HCT116 (cell line): ENCODE results near the gene ARHGEF1. TPM values are rescaled to one million over a fixed set of nuclear protein-coding genes. Genes with fewer than 3 reads are reported as not detected.

ENCODE experiments used
- ATAC-seq: fragments of 200-7000 bp; cut with Tn5 transposase; 2 replicates; pipeline ENCODE4 v1.9.1; 2020; ENCODE audit warnings: mild to moderate bottlenecking, moderate library complexity
- BruUV-seq: library from RNA; stranded (reverse); fragments of 400-500 nt; replicated peaks from 2 replicates; lab custom pipeline; 2021; lab: Mats Ljungman, UMichigan
- CTCF ChIA-PET: fragments of 300-600 bp; sonication (Branson Sonifier 250); formaldehyde crosslinking; loops from one replicate; lab custom pipeline; 2021; ENCODE audit warnings: antibody characterized with exemption; lab: Charles Lee
- POLR2A ChIA-PET: fragments of 300-600, 350-600 bp; sonication (Branson Sonifier 250); formaldehyde crosslinking; loops from one replicate; lab custom pipeline; 2021; ENCODE audit warnings: antibody characterized with exemption; lab: Charles Lee
- RAD21 ChIA-PET, 2 experiments: fragments of 300-600 bp; sonication (Branson Sonifier 250); formaldehyde crosslinking; loops; one replicate each; lab custom pipeline; 2023; ENCODE audit warnings: low total read pairs in 2 of 2; ENCODE audit not compliant: uncharacterized antibody in 2 of 2, unreplicated experiment in 2 of 2, low non-redundant PET in 1 of 2; lab: Charles Lee
- DNase-seq: peaks from one replicate; pipeline ENCODE4 v3.0.0-alpha.2; 2010; ENCODE audit warnings: low read depth, low spot score
- H2AFZ ChIP-seq: fragments of 200-600 bp; shearing (Covaris generic), sonication (generic); 2 replicates; pipeline ENCODE4 v1.6.1; 2017; ENCODE audit warnings: low read depth, mixed run types, mixed read lengths, antibody characterized with exemption, low read length; ENCODE audit not compliant: poor library complexity, severe bottlenecking
- H3K27ac ChIP-seq: 2 replicates; pipeline ENCODE4 v1.5.1; 2012; ENCODE audit warnings: low read depth, low read length
- H3K27me3 ChIP-seq: fragments of 200-600 bp; sonication (generic); 2 replicates; pipeline ENCODE4 v1.6.1; 2016; ENCODE audit warnings: mixed run types, low read length, mixed read lengths; ENCODE audit not compliant: insufficient read depth
- H3K36me3 ChIP-seq, 2 experiments: fragments of 200-500 bp in 1 of 2; fragments of 200-600 bp in 1 of 2; sonication (Bioruptor generic) in 1 of 2; sonication (generic) in 1 of 2; 2 replicates each; pipeline versions ENCODE4 v1.5.1 to v1.6.1; 2014 to 2016; ENCODE audit warnings: low read length in 2 of 2, inconsistent platforms in 1 of 2, mixed read lengths in 1 of 2, mixed run types in 1 of 2; ENCODE audit not compliant: insufficient read depth in 2 of 2, control insufficient read depth in 1 of 2
- H3K4me1 ChIP-seq, 2 experiments: fragments of 200-600 bp in 1 of 2; sonication (generic) in 1 of 2; 2 replicates each; pipeline versions ENCODE4 v1.5.1 to v1.6.1; 2012 to 2017; ENCODE audit warnings: low read length in 2 of 2, inconsistent platforms in 1 of 2, mild to moderate bottlenecking in 1 of 2, mixed read lengths in 1 of 2, mixed run types in 1 of 2, moderate library complexity in 1 of 2; ENCODE audit not compliant: insufficient read depth in 2 of 2, control insufficient read depth in 1 of 2
- H3K4me2 ChIP-seq: fragments of 200-600 bp; sonication (generic); 2 replicates; pipeline ENCODE4 v1.6.1; 2017; ENCODE audit warnings: mixed run types, low read length, mixed read lengths
- H3K4me3 ChIP-seq, 2 experiments: fragments of 200-600 bp in 1 of 2; sonication (generic) in 1 of 2; replicated peaks in 1 of 2; 2 replicates each; pipeline ENCODE4 v1.5.1; 2011 to 2016; ENCODE audit warnings: low read length in 2 of 2, control low read depth in 1 of 2, low read depth in 1 of 2, mild to moderate bottlenecking in 1 of 2, mixed read lengths in 1 of 2, mixed run types in 1 of 2
- H3K79me2 ChIP-seq: fragments of 200-600 bp; sonication (generic); 2 replicates; pipeline ENCODE4 v1.6.1; 2017; ENCODE audit warnings: mild to moderate bottlenecking, mixed run types, low read length, moderate library complexity, mixed read lengths; ENCODE audit not compliant: insufficient read depth
- H3K9ac ChIP-seq: fragments of 200-600 bp; sonication (generic); 2 replicates; pipeline ENCODE4 v1.6.1; 2016; ENCODE audit warnings: low read length, mixed read lengths
- H3K9me2 ChIP-seq: fragments of 200-600 bp; sonication (generic), shearing (Covaris generic); 2 replicates; pipeline ENCODE4 v1.6.1; 2017; ENCODE audit warnings: mixed run types, mild to moderate bottlenecking, moderate library complexity; ENCODE audit not compliant: insufficient read depth
- H3K9me3 ChIP-seq, 2 experiments: fragments of 200-500 bp in 1 of 2; fragments of 200-600 bp in 1 of 2; sonication (Bioruptor generic) in 1 of 2; sonication (generic) in 1 of 2; 2 replicates each; pipeline ENCODE4 v1.6.1; 2014 to 2017; ENCODE audit warnings: low read length in 2 of 2, mixed read lengths in 2 of 2, inconsistent platforms in 1 of 2, low read depth in 1 of 2, mild to moderate bottlenecking in 1 of 2, mixed run types in 1 of 2, moderate library complexity in 1 of 2; ENCODE audit not compliant: control insufficient read depth in 1 of 2, insufficient read depth in 1 of 2
- H4K20me1 ChIP-seq: fragments of 200-600 bp; sonication (generic), shearing (Covaris generic); 2 replicates; pipeline ENCODE4 v1.6.1; 2017; ENCODE audit warnings: mixed run types, mild to moderate bottlenecking, moderate library complexity; ENCODE audit not compliant: insufficient read depth
- CEBPB ChIP-seq: IDR thresholded peaks from 2 replicates; pipeline ENCODE4 v1.6.1; 2012; ENCODE audit warnings: low read depth
- CTCF ChIP-seq, 3 experiments: fragments of 200-600 bp in 1 of 3; sonication (generic) in 1 of 3; IDR thresholded peaks in 2 of 3; conservative IDR thresholded peaks in 1 of 3; 2 replicates each; pipeline ENCODE4 v1.5.1; 2012 to 2017; ENCODE audit warnings: low read depth in 2 of 3, low read length in 2 of 3, antibody characterized with exemption in 1 of 3, borderline replicate concordance in 1 of 3, control low read depth in 1 of 3, mild to moderate bottlenecking in 1 of 3, mixed read lengths in 1 of 3, mixed run types in 1 of 3, moderate library complexity in 1 of 3; ENCODE audit not compliant: insufficient read depth in 1 of 3
- EZH2phosphoT487 ChIP-seq: fragments of 200-600 bp; IDR thresholded peaks from 2 replicates; pipeline ENCODE4 v1.6.1; 2018; ENCODE audit warnings: antibody characterized with exemption, borderline replicate concordance
- MAX ChIP-seq: IDR thresholded peaks from 2 replicates; pipeline ENCODE4 v1.6.1; 2012
- SIN3A ChIP-seq: IDR thresholded peaks from 2 replicates; pipeline ENCODE4 v1.6.1; 2012; ENCODE audit warnings: low read depth
- SP1 ChIP-seq: IDR thresholded peaks from 2 replicates; pipeline ENCODE4 v1.6.1; 2012; ENCODE audit warnings: low read depth
- TCF7L2 ChIP-seq: IDR thresholded peaks from 2 replicates; pipeline ENCODE4 v1.7.0; 2011; ENCODE audit warnings: borderline replicate concordance, inconsistent platforms; ENCODE audit not compliant: insufficient read depth, insufficient read length; ENCODE audit errors: extremely low read depth
- YY1 ChIP-seq: IDR thresholded peaks from 2 replicates; pipeline ENCODE4 v1.6.1; 2011; ENCODE audit warnings: low read length, low read depth, moderate library complexity, mild to moderate bottlenecking; ENCODE audit not compliant: insufficient replicate concordance; ENCODE audit errors: extremely low read depth
- ZBTB33 ChIP-seq: IDR thresholded peaks from 2 replicates; pipeline ENCODE4 v1.6.1; 2011; ENCODE audit warnings: mild to moderate bottlenecking, low read length, moderate library complexity; ENCODE audit not compliant: insufficient replicate concordance; ENCODE audit errors: extremely low read depth
- ZFX ChIP-seq: fragments of 450-650 bp; IDR thresholded peaks from 2 replicates; pipeline ENCODE4 v1.6.1; 2017
- ZNF274 ChIP-seq: fragments of 200-500 bp; sonication (Bioruptor generic); IDR thresholded peaks from 2 replicates; pipeline ENCODE4 v1.6.1; 2014; ENCODE audit warnings: mild to moderate bottlenecking, low read depth, low read length, inconsistent platforms
- intact Hi-C: fragments of 100-400 bp; cut with micrococcal nuclease; formaldehyde crosslinking; loops from 2 replicates; pipeline ENCODE4 v1.10.0; 2022
- total RNA-seq: library from RNA; stranded (reverse); gene quantifications from one replicate; pipeline ENCODE4 v1.2.1, GENCODE V29; 2021; ENCODE audit not compliant: unreplicated experiment

ARHGEF1 gene
- total RNA-seq, 1 experiment from 2014 or later, result 110 TPM

- TF ChIP-seq ZBTB33 (no peak), MAX (no peak), YY1 (no peak), ZNF274 (no peak), EZH2phosphoT487 (no peak), SP1 (no peak)
- TF ChIP-seq, all 23 proteins: peak for 0
Measured at GRCh38 chr19:41904118-41904870, 21.3 kb downstream of the ARHGEF1 start (continued).

- Histone ChIP-seq H2AFZ (no peak overlapping the region), H3K4me3 (no peak overlapping the region), H3K27me3 (no peaks in the 10 kb centered on the region), H3K4me2 (no peak overlapping the region), H3K4me1 (peaks cover 0 to 6% of the 10 kb centered on the region in 2 experiments; a peak in 1 of 4 replicates), H3K36me3 (peaks cover 29 to 36% of the 10 kb centered on the region in 2 experiments; a peak in 3 of 4 replicates), H3K9me2 (no peaks in the 10 kb centered on the region), H3K9ac (no peak overlapping the region), H3K9me3 (no peaks in the 10 kb centered on the region)
- ChIA-PET POLR2A (no interaction called here), RAD21 (no interaction called here), CTCF (no interaction called here)
- intact Hi-C loops, result no loop called here
- DNase-seq, result no peak
- BruUV-seq, result no TSS peak
- TF ChIP-seq ZFX (no peak), SIN3A (no peak), CTCF (IDR thresholded peaks at IDR 0.05 in 2 of 3, conservative IDR thresholded peaks at IDR 0.05 in 1 of 3; ENCODE audit: borderline replicate concordance in 1 of 3, insufficient read depth in 1 of 3, low read depth in 2 of 3, low read length in 2 of 3) (no peak), ZBTB33 (no peak), CEBPB (no peak), TCF7L2 (no peak), EZH2phosphoT487 (no peak)
- TF ChIP-seq, all 23 proteins: peak for 0
- no peak overlapping the region for H3K27ac ChIP-seq
- H3K79me2 ChIP-seq, result no peaks in the 10 kb centered on the region
- H4K20me1 ChIP-seq, result no peaks in the 10 kb centered on the region
- no peak for ATAC-seq
Measured at GRCh38 chr19:41905273-41906002, 22.5 kb downstream of the ARHGEF1 start.
